ENCODE results near the gene SRGAP2C.
"Not testable (repeated sequence)": the region's sequence is repeated elsewhere in the genome, so short reads cannot be mapped to it uniquely, and the experiment has no call there.

SRGAP2C gene

GRCh38 chr1:121361451-121362233 lies 176.9 kb downstream of the SRGAP2C start:
- DNase-seq (ENCODE audit: low spot score in 2 of 2); H3K4me3 ChIP-seq; H3K4me1 ChIP-seq; H3K36me3 ChIP-seq (replicated peaks); H3K27me3 ChIP-seq (ENCODE audit: low read depth); H3K9me3 ChIP-seq; in situ Hi-C loops (cut with MboI; ENCODE audit: low sequenced_read_pairs): not testable (repeated sequence)

- DNase-seq (ENCODE audit: low spot score in 2 of 2); H3K27me3 ChIP-seq (ENCODE audit: low read depth); H3K4me3 ChIP-seq; H3K36me3 ChIP-seq (replicated peaks); H3K4me1 ChIP-seq; in situ Hi-C loops (cut with MboI; ENCODE audit: low sequenced_read_pairs); H3K9me3 ChIP-seq: not testable (repeated sequence)
Measured at GRCh38 chr1:121362234-121362883, 177.6 kb downstream of the SRGAP2C start.

GRCh38 chr1:121365316-121365715 lies 180.5 kb downstream of the SRGAP2C start:
- DNase-seq (ENCODE audit: low spot score in 2 of 2); H3K4me1 ChIP-seq; H3K27me3 ChIP-seq (ENCODE audit: low read depth); H3K9me3 ChIP-seq; H3K4me3 ChIP-seq; in situ Hi-C loops (cut with MboI; ENCODE audit: low sequenced_read_pairs); H3K36me3 ChIP-seq (replicated peaks): not testable (repeated sequence)

GRCh38 chr1:121365723-121366122 lies 180.9 kb downstream of the SRGAP2C start:
- H3K27me3 ChIP-seq (ENCODE audit: low read depth); H3K4me3 ChIP-seq; in situ Hi-C loops (cut with MboI; ENCODE audit: low sequenced_read_pairs); H3K36me3 ChIP-seq (replicated peaks); DNase-seq (ENCODE audit: low spot score in 2 of 2); H3K9me3 ChIP-seq; H3K4me1 ChIP-seq: not testable (repeated sequence)

DNA sequence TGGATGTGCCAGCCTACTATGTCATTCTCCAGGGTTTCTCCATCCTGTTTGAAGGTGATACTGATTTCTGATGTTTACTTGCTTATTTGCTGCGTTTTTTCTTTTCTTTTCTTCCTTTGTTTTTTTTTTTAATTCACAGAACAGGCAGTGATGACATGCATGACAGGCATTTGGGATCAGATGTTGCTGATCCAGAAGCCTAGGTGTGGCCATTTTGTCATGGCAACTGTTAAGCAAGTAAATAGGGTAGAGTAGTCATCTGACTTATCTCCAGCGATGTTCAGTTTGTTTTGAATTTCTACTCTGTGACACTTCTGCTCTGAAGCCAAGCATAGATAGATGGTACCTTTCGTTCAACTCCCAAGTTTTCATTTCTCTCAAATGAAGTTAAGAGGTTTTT lies 181.4 kb downstream of the SRGAP2C start:
- H3K4me1 ChIP-seq; DNase-seq (ENCODE audit: low spot score in 2 of 2); H3K36me3 ChIP-seq (replicated peaks); H3K4me3 ChIP-seq; H3K9me3 ChIP-seq; H3K27me3 ChIP-seq (ENCODE audit: low read depth); in situ Hi-C loops (cut with MboI; ENCODE audit: low sequenced_read_pairs): not testable (repeated sequence)

GRCh38 chr1:121368910-121369309 lies 184.1 kb downstream of the SRGAP2C start:
- H3K27me3 ChIP-seq (ENCODE audit: low read depth); DNase-seq (ENCODE audit: low spot score in 2 of 2); H3K36me3 ChIP-seq (replicated peaks); in situ Hi-C loops (cut with MboI; ENCODE audit: low sequenced_read_pairs); H3K4me3 ChIP-seq; H3K9me3 ChIP-seq; H3K4me1 ChIP-seq: not testable (repeated sequence)

DNA sequence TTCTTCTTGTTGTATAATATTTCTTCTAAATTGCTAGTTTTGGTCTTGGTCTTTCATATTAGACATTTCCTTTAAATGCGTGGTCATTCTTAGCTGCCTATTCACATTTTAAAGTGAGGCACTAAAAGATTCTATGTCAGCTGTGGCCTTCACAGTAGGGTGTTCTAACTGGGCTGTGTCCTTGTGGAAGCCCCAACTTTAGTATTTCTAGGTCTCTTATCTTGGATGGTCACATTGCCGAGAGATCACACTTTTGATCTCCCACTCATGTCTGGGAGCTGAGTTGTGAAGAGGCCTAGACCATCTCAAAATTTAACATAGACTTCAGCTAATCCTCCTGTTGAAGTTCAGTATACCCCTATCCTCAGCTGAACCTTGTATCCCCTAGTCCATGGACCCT lies 185.2 kb downstream of the SRGAP2C start:
- H3K27me3 ChIP-seq (ENCODE audit: low read depth); H3K36me3 ChIP-seq (replicated peaks); H3K4me1 ChIP-seq; in situ Hi-C loops (cut with MboI; ENCODE audit: low sequenced_read_pairs); H3K9me3 ChIP-seq; DNase-seq (ENCODE audit: low spot score in 2 of 2); H3K4me3 ChIP-seq: not testable (repeated sequence)

- H3K27me3 ChIP-seq (ENCODE audit: low read depth); H3K36me3 ChIP-seq (replicated peaks); H3K4me3 ChIP-seq; H3K4me1 ChIP-seq; DNase-seq (ENCODE audit: low spot score in 2 of 2); in situ Hi-C loops (cut with MboI; ENCODE audit: low sequenced_read_pairs); H3K9me3 ChIP-seq: not testable (repeated sequence)
Measured at GRCh38 chr1:121374851-121375367, 190.1 kb downstream of the SRGAP2C start.

- H3K36me3 ChIP-seq (replicated peaks); H3K9me3 ChIP-seq; H3K4me3 ChIP-seq; in situ Hi-C loops (cut with MboI; ENCODE audit: low sequenced_read_pairs); H3K27me3 ChIP-seq (ENCODE audit: low read depth); H3K4me1 ChIP-seq; DNase-seq (ENCODE audit: low spot score in 2 of 2): not testable (repeated sequence)
Measured at GRCh38 chr1:121376986-121377385, 192.2 kb downstream of the SRGAP2C start.

- in situ Hi-C loops (cut with MboI; ENCODE audit: low sequenced_read_pairs); H3K4me3 ChIP-seq; DNase-seq (ENCODE audit: low spot score in 2 of 2); H3K9me3 ChIP-seq; H3K27me3 ChIP-seq (ENCODE audit: low read depth); H3K36me3 ChIP-seq (replicated peaks); H3K4me1 ChIP-seq: not testable (repeated sequence)
Measured at GRCh38 chr1:121378757-121379156, 194.0 kb downstream of the SRGAP2C start.

- DNase-seq (ENCODE audit: low spot score in 2 of 2); in situ Hi-C loops (cut with MboI; ENCODE audit: low sequenced_read_pairs); H3K4me1 ChIP-seq; H3K36me3 ChIP-seq (replicated peaks); H3K9me3 ChIP-seq; H3K27me3 ChIP-seq (ENCODE audit: low read depth); H3K4me3 ChIP-seq: not testable (repeated sequence)
Measured at GRCh38 chr1:121384754-121385153, 200.0 kb downstream of the SRGAP2C start.

- H3K4me1 ChIP-seq; DNase-seq (ENCODE audit: low spot score in 2 of 2); H3K9me3 ChIP-seq; H3K27me3 ChIP-seq (ENCODE audit: low read depth); H3K4me3 ChIP-seq; H3K36me3 ChIP-seq (replicated peaks); in situ Hi-C loops (cut with MboI; ENCODE audit: low sequenced_read_pairs): not testable (repeated sequence)
Measured at GRCh38 chr1:121385162-121385561, 200.4 kb downstream of the SRGAP2C start.

- DNase-seq (ENCODE audit: low spot score in 2 of 2); H3K9me3 ChIP-seq; H3K4me3 ChIP-seq; in situ Hi-C loops (cut with MboI; ENCODE audit: low sequenced_read_pairs); H3K27me3 ChIP-seq (ENCODE audit: low read depth); H3K4me1 ChIP-seq; H3K36me3 ChIP-seq (replicated peaks): not testable (repeated sequence)
Measured at GRCh38 chr1:121385563-121386288, 201.0 kb downstream of the SRGAP2C start.

DNA sequence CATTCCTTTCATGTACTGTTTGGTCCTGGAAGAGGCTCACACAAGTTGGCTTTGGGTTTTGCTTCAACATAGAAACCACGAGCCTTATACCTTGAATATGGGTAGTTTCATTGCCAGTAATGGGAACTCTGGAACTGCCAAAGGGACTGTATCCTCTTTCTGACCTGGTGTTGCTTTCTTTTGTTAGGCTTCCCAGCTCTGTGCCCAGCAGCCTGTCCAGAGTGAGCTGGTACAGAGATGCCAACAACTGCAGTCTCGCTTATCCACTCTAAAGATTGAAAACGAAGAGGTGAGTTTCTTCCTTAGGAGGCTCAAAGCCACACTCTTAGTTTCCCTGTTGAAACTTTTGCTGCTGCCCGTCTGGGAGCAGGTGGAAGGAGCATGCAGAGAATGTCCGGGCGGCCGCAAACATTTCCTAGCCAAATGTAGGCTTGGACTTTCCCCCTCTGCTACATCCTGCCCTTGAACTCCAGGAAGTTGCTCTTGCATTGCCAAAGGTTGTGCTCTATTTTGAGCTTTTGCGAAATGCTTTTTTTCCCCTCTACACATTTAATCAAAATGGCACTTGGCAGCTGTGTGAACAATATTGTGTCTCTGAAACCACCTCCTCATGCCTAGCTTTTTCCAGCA lies 201.7 kb downstream of the SRGAP2C start:
- H3K9me3 ChIP-seq; H3K36me3 ChIP-seq (replicated peaks); H3K4me1 ChIP-seq; DNase-seq (ENCODE audit: low spot score in 2 of 2); H3K27me3 ChIP-seq (ENCODE audit: low read depth); H3K4me3 ChIP-seq; in situ Hi-C loops (cut with MboI; ENCODE audit: low sequenced_read_pairs): not testable (repeated sequence)

Data from HAP-1 (cell line).